Adrenal gland (tissue), 5 donors: ENCODE data around the gene CNTNAP2.

Experiments
- CTCF ChIP-seq, 6 experiments: fragments of 450-650 bp in 4 of 6; fragments of 200-600 bp in 2 of 6; sonication (generic) in 1 of 6; IDR thresholded peaks; 1 replicate in 5 of 6; 2 replicates in 1 of 6; pipeline versions ENCODE4 v1.5.1 to v1.8.0; 2016 to 2021; ENCODE audit warnings: antibody characterized with exemption in 6 of 6, mild to moderate bottlenecking in 2 of 6, moderate library complexity in 1 of 6
- POLR2A ChIP-seq, 2 donors: fragments of 450-650 bp; IDR thresholded peaks; one replicate each; pipeline ENCODE4 v1.6.1; 2017; ENCODE audit warnings: antibody characterized with exemption in 2 of 2, mild to moderate bottlenecking in 2 of 2, moderate library complexity in 1 of 2
- donor health status: DM: no; HTN: no; CAD: no.

- no peak for TF ChIP-seq CTCF (IDR thresholded peaks at IDR 0.05)
- no peak for TF ChIP-seq POLR2A (IDR thresholded peaks at IDR 0.05)
Measured at GRCh38 chr7:146804620-146805019, 688.0 kb downstream of the CNTNAP2 start.
